NCI-H128 (cell line): Measurements from ENCODE around the gene PTCH2.
"Not testable (repeated sequence)": the region's sequence is repeated elsewhere in the genome, so short reads cannot be mapped to it uniquely, and the experiment has no call there.

Experiments
- DNase-seq: peaks from one replicate; lab custom pipeline; 2025; ENCODE audit not compliant: unreplicated experiment; lab: John Stamatoyannopoulos, UW

The PTCH2 gene

GRCh38 chr1:44803062-44803311 is 40.1 kb downstream of the PTCH2 start:
- no peak for DNase-seq

GRCh38 chr1:44802306-44803061 is 40.6 kb downstream of the PTCH2 start:
- DNase-seq: no peak

GRCh38 chr1:44801491-44802305 is 41.4 kb downstream of the PTCH2 start:
- DNase-seq: no peak

- peak; percentile 98 for DNase-seq
Measured at GRCh38 chr1:44799770-44800584, 43.1 kb downstream of the PTCH2 start, which contains the start of gene PLK3. TSS of gene PLK3 (plus strand) at chr1:44800377. CDS start at chr1:44800464, 87 bp downstream.

GRCh38 chr1:44798481-44799365 is 44.3 kb downstream of the PTCH2 start:
- no peak for DNase-seq

GRCh38 chr1:44797886-44798285 is 45.2 kb downstream of the PTCH2 start:
- DNase-seq: not testable (repeated sequence)

GRCh38 chr1:44792736-44793502 is 50.1 kb downstream of the PTCH2 start:
- DNase-seq: no peak

- DNase-seq: no peak
Measured at GRCh38 chr1:44790968-44791801, 51.9 kb downstream of the PTCH2 start.

GRCh38 chr1:44788120-44788860 is 54.8 kb downstream of the PTCH2 start, which contains the start of gene BEST4:
TSS of gene BEST4 (minus strand) at chr1:44788170. CDS start at chr1:44787705, 465 bp downstream.
- no peak for DNase-seq

- no peak for DNase-seq
Measured at GRCh38 chr1:44787506-44787905, 55.5 kb downstream of the PTCH2 start.

- no peak for DNase-seq
Measured at GRCh38 chr1:44786841-44787426, 56.1 kb downstream of the PTCH2 start.

- no peak for DNase-seq
Measured at GRCh38 chr1:44786138-44786840, 56.8 kb downstream of the PTCH2 start.

- DNase-seq: no peak
Measured at GRCh38 chr1:44785501-44786137, 57.4 kb downstream of the PTCH2 start.

GRCh38 chr1:44785029-44785380 is 58.0 kb downstream of the PTCH2 start:
- DNase-seq: no peak

GRCh38 chr1:44784094-44785028 is 58.7 kb downstream of the PTCH2 start:
- DNase-seq: no peak

GRCh38 chr1:44783697-44784093 is 59.4 kb downstream of the PTCH2 start:
- DNase-seq: no peak
